Endothelial cell of umbilical vein (primary cell): ENCODE data around the gene HEPH.

Source experiments
- EZH2 ChIP-seq: IDR thresholded peaks from 2 replicates; pipeline ENCODE4 v1.6.1; 2012; ENCODE audit warnings: borderline replicate concordance, low read depth, mild to moderate bottlenecking, moderate library complexity, low read length, inconsistent platforms; ENCODE audit not compliant: severe bottlenecking
- FOS ChIP-seq: IDR thresholded peaks from 2 replicates; pipeline ENCODE4 v1.6.1; 2011; ENCODE audit warnings: mild to moderate bottlenecking, low read length, moderate library complexity, borderline replicate concordance; ENCODE audit not compliant: insufficient read depth
- GATA2 ChIP-seq: IDR thresholded peaks from 2 replicates; pipeline ENCODE4 v1.7.0; 2011; ENCODE audit warnings: low read depth, mild to moderate bottlenecking, moderate library complexity, mixed read lengths, low read length; ENCODE audit not compliant: insufficient read length, insufficient read depth
- JUN ChIP-seq: IDR thresholded peaks from 2 replicates; pipeline ENCODE4 v1.6.1; 2011; ENCODE audit warnings: borderline replicate concordance, low read depth; ENCODE audit not compliant: insufficient read length, insufficient read depth
- MYC ChIP-seq: IDR thresholded peaks from one replicate; pipeline ENCODE4 v1.6.1; 2011; ENCODE audit warnings: mild to moderate bottlenecking, low read depth, low read length
- POLR2A ChIP-seq: IDR thresholded peaks from 2 replicates; pipeline ENCODE4 v1.6.1; 2012; ENCODE audit warnings: low read depth, mild to moderate bottlenecking, control low read depth, low read length
- POLR2AphosphoS5 ChIP-seq: IDR thresholded peaks from 2 replicates; pipeline ENCODE4 v1.6.1; 2012; ENCODE audit warnings: low read depth, mild to moderate bottlenecking, control low read depth, low read length, moderate library complexity; ENCODE audit not compliant: insufficient read depth
- TF ChIP-seq, protein P1 (sequence below), 2 donors: IDR thresholded peaks; 1 replicate in 1 of 2; 2 replicates in 1 of 2; pipeline ENCODE4 v1.5.1; 2011; ENCODE audit warnings: low read length in 2 of 2, mild to moderate bottlenecking in 2 of 2, moderate library complexity in 2 of 2, control low read depth in 1 of 2, inconsistent platforms in 1 of 2, low read depth in 1 of 2; ENCODE audit not compliant: insufficient read depth in 1 of 2; ENCODE audit errors: extremely low read depth in 1 of 2
- TF ChIP-seq, protein P2 (sequence below): IDR thresholded peaks from 2 replicates; pipeline ENCODE4 v1.6.1; 2011; ENCODE audit not compliant: insufficient read depth, insufficient read length

DNA sequence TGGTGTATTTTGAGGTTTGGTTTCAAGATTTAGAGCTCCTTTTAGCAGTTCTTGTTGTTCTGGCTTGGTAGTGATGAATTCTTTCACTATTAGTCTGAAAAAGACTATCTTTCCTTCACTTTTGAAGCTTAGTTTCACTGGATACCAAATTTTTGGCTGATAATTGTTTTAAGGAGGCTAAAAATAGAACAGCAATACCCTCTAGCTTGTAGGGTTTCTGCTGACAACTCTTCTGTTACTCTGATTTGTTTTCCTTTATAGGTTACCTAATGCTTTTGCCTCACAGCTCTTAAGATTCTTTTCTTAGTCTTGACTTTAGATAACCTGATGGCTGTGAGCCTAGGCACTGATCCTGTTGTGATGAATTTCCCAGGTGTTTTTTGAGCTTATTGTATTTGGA is 33.6 kb upstream of the HEPH start:
- TF ChIP-seq EZH2 (no peak), POLR2A (no peak), JUN (no peak), POLR2AphosphoS5 (no peak), FOS (no peak), MYC (no peak), GATA2 (no peak)
- TF ChIP-seq, protein P1, sequence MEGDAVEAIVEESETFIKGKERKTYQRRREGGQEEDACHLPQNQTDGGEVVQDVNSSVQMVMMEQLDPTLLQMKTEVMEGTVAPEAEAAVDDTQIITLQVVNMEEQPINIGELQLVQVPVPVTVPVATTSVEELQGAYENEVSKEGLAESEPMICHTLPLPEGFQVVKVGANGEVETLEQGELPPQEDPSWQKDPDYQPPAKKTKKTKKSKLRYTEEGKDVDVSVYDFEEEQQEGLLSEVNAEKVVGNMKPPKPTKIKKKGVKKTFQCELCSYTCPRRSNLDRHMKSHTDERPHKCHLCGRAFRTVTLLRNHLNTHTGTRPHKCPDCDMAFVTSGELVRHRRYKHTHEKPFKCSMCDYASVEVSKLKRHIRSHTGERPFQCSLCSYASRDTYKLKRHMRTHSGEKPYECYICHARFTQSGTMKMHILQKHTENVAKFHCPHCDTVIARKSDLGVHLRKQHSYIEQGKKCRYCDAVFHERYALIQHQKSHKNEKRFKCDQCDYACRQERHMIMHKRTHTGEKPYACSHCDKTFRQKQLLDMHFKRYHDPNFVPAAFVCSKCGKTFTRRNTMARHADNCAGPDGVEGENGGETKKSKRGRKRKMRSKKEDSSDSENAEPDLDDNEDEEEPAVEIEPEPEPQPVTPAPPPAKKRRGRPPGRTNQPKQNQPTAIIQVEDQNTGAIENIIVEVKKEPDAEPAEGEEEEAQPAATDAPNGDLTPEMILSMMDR (IDR thresholded peaks at IDR 0.05; ENCODE audit: extremely low read depth in 1 of 2, insufficient read depth in 1 of 2, low read depth in 1 of 2, low read length in 2 of 2) = no peak
- TF ChIP-seq, protein P2, sequence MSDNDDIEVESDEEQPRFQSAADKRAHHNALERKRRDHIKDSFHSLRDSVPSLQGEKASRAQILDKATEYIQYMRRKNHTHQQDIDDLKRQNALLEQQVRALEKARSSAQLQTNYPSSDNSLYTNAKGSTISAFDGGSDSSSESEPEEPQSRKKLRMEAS = no peak
